ENCODE data around the gene CD81.
A peak's percentile ranks its signal among the peaks of the same experiment; 100 is the strongest.

Gene CD81

GRCh38 chr11:2417856-2418692 lies 41.0 kb downstream of the CD81 start:
- FAIRE-seq = no peak

DNA sequence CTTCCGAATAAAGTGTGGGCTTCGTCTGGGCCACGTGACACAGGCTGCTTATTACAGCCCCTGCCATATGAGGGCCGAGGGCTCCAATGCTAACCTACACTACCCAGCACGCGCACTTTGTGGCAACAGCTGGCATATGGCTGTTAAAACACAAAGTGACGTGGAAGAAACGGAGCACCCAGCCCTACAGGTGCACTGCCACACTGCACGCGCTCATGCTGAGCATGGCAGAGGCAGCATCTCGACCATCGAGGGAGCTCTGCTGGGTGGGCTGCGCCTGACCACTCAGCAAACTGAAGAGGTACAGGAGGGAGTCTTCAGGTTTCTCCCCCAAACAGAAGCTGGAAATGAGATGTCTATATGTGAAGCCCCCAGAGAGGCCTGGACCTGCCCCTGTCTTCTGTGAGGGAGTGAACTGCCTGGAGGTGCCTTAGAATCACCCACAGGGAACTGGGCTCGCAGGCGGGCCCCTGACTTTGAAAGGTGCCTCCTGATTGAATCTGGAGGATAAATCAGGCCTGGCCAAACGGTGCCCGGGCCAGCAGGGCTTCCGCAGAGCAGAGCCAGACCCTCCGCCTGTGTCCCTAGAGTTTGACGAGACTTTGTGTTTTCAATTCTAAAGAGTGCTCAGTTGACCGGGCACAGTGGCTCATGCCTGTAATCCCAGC lies 41.7 kb downstream of the CD81 start:
- DNase-seq (ENCODE audit: extremely low spot score, insufficient read length, low read depth) = no peak
- no peak for FAIRE-seq

More at GRCh38 chr11:2417856-2418692, 41.0 kb downstream of the CD81 start:
- DNase-seq (ENCODE audit: extremely low spot score, insufficient read length, low read depth) = no peak

- DNase-seq (ENCODE audit: extremely low spot score, insufficient read length, low read depth) = peak; percentile 57
- peak; percentile 61 for FAIRE-seq
Measured at GRCh38 chr11:2419638-2420501, 42.8 kb downstream of the CD81 start.

- peak; percentile 88 for DNase-seq (ENCODE audit: extremely low spot score, insufficient read length, low read depth)
- FAIRE-seq = peak; percentile 66
Measured at GRCh38 chr11:2420502-2421225, 43.6 kb downstream of the CD81 start.

- FAIRE-seq = no peak
Measured at GRCh38 chr11:2421226-2421994, 44.3 kb downstream of the CD81 start.

DNA sequence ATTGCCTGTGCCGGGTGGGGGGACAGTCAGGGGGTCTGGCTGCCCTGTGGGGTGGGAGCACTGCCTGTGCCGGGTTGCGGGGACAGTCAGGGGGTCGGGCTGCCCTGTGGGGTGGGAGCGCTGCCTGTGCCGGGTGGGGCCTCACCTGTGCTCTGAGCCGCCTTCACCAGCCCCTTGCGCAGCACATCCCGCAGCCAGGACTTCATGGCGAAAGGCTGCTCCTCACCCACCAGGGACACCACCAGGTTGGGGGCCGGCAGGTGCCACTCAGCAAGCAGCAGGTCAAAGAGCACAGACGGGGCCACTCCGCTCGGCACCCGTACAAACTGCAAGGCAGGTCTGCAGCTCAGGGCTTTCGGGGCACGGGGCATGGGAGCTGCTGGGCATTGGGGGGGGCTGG lies 44.9 kb downstream of the CD81 start:
- DNase-seq (ENCODE audit: extremely low spot score, insufficient read length, low read depth) (no peak), FAIRE-seq (no peak)

More at GRCh38 chr11:2421226-2421994, 44.3 kb downstream of the CD81 start:
- DNase-seq (ENCODE audit: extremely low spot score, insufficient read length, low read depth) = no peak

DNA sequence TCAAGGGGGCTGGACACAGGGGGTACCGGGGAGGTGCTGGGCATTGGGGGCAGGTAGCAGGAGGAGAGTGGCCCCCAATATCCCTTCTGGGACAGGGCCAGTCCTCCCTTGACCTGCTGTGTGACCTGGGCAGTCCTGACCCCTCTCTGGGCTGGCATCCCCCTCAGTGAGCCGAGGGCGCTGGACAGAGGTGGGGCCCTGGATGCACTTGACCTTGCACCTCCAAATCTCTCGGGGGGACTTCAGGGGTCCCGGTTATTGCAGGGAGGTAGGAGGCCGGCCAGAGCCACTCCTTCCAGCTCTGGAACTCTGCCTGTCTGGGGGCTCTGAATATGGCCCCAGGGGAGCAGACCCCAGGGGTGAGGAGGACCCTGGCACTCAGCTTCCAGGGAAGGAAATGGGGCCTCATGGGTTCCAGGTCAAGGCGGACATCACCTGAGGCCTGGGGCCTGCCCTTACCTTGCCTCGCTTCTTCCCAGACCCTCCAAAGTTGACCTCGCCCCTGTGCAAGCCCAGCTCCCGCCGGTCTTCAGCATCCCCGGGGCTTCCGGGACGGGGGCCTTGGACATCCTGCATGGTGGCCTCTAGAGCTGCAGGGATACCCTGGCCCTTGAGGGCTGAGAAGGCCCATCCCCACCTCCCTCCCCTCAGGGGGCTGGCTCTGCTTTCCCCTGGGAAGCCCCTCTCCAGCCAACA lies 45.5 kb downstream of the CD81 start:
- FAIRE-seq = no peak
- no peak for DNase-seq (ENCODE audit: extremely low spot score, insufficient read length, low read depth)

DNA sequence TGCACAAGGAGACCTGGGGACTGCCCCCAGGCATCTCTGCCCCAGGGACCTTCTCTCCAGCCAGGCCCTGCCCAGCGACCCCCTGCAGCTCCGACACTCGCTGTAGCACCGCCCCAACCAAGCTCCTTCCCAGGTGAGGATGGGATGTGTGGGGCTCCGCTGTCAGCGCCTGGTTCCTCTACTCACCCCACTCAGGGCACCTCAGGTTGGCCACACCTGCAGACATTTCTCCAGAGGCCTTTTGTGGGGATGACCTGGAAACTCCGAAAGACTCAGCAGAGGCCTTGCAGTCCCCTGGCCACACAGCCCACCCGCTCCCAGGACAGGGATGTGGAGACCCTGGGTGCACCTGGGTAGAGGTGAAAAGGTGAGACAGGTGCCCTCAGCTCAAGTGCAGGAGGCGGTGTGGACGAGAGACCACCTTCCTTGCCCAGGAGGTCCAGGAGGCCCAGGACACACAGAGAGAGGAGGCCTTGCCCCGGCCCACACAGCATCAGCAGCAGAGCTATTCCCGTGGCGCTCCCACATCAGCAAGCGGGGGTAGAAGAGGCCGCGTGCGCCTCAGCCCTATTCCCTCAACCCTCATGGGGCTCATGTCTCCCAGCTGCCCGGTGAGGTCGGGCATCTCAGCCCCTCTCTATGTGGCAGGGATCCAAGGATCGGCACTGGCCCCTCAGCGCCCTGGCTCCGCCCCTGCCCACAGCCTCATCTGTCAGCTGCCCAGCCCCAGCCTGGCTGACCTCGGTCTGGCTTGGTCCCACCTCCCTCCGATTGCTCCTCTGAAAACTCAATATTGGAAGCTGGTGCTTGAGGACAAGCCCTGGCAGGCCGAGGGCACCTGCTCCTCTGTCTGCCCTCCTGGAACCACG lies 46.3 kb downstream of the CD81 start:
- FAIRE-seq = no peak
- no peak for DNase-seq (ENCODE audit: extremely low spot score, insufficient read length, low read depth)

- no peak for DNase-seq (ENCODE audit: extremely low spot score, insufficient read length, low read depth)
- FAIRE-seq = no peak
Measured at GRCh38 chr11:2424811-2425495, 47.8 kb downstream of the CD81 start.

- DNase-seq (ENCODE audit: extremely low spot score, insufficient read length, low read depth) (no peak), FAIRE-seq (no peak)
Measured at GRCh38 chr11:2425506-2425905, 48.4 kb downstream of the CD81 start.

- no peak for FAIRE-seq
- DNase-seq (ENCODE audit: extremely low spot score, insufficient read length, low read depth) = no peak
Measured at GRCh38 chr11:2426221-2426620, 49.1 kb downstream of the CD81 start.

- DNase-seq (ENCODE audit: extremely low spot score, insufficient read length, low read depth) (no peak), FAIRE-seq (no peak)
Measured at GRCh38 chr11:2426826-2427521, 49.9 kb downstream of the CD81 start.

DNA sequence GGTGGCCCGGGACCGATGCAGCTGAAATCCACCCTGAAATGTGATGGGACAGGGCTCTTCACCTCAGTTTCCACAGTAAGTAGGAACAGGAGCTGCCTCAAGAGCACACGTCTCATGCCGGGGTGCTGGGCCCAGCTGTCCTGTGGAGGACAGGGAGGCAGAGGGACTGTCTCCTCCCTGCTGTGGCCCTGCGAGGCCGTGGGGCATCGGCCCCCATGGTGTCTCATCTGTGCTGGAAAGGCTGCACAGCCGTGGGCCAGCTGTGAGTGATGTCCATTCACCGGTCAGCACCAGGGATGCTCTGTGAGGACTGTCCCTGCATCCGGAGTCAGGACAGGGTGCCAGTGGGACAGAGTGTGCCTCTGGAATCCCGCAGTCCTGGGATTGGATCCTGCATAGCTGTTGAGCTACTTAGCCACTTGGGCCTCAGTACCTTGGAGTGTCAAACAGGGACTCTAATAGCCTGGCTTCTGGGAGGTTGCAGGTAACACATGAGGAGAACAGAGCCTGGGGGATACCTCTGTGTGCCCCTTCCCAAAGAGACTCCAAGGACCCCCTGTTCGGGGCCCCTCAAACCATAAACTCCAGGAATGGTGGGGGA lies 50.7 kb downstream of the CD81 start:
- FAIRE-seq (no peak), DNase-seq (ENCODE audit: extremely low spot score, insufficient read length, low read depth) (no peak)

- no peak for FAIRE-seq
- peak; percentile 40 for DNase-seq (ENCODE audit: extremely low spot score, insufficient read length, low read depth)
Measured at GRCh38 chr11:2428322-2428795, 51.2 kb downstream of the CD81 start.

- DNase-seq (ENCODE audit: extremely low spot score, insufficient read length, low read depth) (no peak), FAIRE-seq (no peak)
Measured at GRCh38 chr11:2431395-2431794, 54.3 kb downstream of the CD81 start.

- FAIRE-seq (no peak), DNase-seq (ENCODE audit: extremely low spot score, insufficient read length, low read depth) (no peak)
Measured at GRCh38 chr11:2432171-2432621, 55.1 kb downstream of the CD81 start.
